ENCODE data around the gene GUCY1A1. TPM values are rescaled to one million over a fixed set of nuclear protein-coding genes. Genes with fewer than 3 reads are reported as not detected.
A peak's percentile ranks its signal among the peaks of the same experiment; 100 is the strongest.

GUCY1A1 gene
- total RNA-seq, 1 donor from 2014 or later = 1.0 TPM

DNA sequence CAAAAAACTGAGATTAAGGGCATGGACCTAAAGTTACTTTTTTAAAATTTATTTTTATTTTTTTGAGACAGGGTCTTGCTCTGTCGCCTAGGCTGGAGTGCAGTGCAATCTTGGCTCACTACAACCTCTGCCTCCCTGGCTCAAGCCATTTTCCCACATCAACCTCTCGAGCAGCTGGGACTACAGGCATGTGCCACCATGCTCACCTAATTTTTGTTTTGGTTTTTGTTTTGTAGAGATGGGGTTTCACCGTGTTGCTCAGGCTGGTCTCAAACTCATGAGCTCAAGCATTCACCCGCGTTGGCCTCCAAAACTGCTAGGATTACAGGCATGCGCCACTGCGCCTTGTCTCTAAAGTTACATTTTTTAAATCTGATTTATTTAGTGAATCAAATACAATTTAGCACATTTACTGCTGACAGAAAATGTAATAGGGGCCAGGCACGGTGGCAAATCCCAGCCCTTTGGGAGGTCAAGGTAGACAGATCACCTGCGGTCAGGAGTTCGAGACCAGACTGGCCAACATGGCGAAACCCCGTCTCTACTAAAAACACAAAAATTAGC, 38.3 kb downstream of the GUCY1A1 start:
- Mint-ChIP-seq H3K36me3 (ENCODE audit: low read depth, unreplicated experiment) (no peaks in the 10 kb centered on the region), H3K4me3 (ENCODE audit: unreplicated experiment) (no peak overlapping the region), H3K4me1 (ENCODE audit: low read depth, unreplicated experiment) (peaks cover 7% of the 10 kb centered on the region), H3K27ac (ENCODE audit: unreplicated experiment) (no peak overlapping the region), H3K9me3 (ENCODE audit: unreplicated experiment) (no peaks in the 10 kb centered on the region), H3K27me3 (ENCODE audit: low read depth, unreplicated experiment) (no peaks in the 10 kb centered on the region)
- H3K9ac ChIP-seq (ENCODE audit: low read length) = no peak overlapping the region
- H4K20me1 ChIP-seq (ENCODE audit: insufficient read depth, low read length) = no peaks in the 10 kb centered on the region
- TF ChIP-seq EZH2 (IDR thresholded peaks at IDR 0.05; ENCODE audit: insufficient read depth, low read length) = no peak
- TF ChIP-seq, protein P1, sequence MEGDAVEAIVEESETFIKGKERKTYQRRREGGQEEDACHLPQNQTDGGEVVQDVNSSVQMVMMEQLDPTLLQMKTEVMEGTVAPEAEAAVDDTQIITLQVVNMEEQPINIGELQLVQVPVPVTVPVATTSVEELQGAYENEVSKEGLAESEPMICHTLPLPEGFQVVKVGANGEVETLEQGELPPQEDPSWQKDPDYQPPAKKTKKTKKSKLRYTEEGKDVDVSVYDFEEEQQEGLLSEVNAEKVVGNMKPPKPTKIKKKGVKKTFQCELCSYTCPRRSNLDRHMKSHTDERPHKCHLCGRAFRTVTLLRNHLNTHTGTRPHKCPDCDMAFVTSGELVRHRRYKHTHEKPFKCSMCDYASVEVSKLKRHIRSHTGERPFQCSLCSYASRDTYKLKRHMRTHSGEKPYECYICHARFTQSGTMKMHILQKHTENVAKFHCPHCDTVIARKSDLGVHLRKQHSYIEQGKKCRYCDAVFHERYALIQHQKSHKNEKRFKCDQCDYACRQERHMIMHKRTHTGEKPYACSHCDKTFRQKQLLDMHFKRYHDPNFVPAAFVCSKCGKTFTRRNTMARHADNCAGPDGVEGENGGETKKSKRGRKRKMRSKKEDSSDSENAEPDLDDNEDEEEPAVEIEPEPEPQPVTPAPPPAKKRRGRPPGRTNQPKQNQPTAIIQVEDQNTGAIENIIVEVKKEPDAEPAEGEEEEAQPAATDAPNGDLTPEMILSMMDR (IDR thresholded peaks at IDR 0.05; ENCODE audit: insufficient read depth, low read depth, low read length) = no peak
- H3K27me3 ChIP-seq (ENCODE audit: insufficient read depth, low read length) = no peaks in the 10 kb centered on the region
- no peak overlapping the region for H3K4me3 ChIP-seq (ENCODE audit: insufficient read depth, low read depth, low read length)
- H3K9me3 ChIP-seq (ENCODE audit: insufficient read depth, low read depth, low read length) = no peaks in the 10 kb centered on the region
- no peak for DNase-seq (ENCODE audit: low read depth)
- peaks cover 2% of the 10 kb centered on the region for H3K4me1 ChIP-seq (ENCODE audit: insufficient read depth, low read length)
- no peak overlapping the region for H2AFZ ChIP-seq (ENCODE audit: low read depth, low read length)
- H3K36me3 ChIP-seq (ENCODE audit: insufficient read depth, low read length) = no peaks in the 10 kb centered on the region
- no peak for FAIRE-seq
- no peaks in the 10 kb centered on the region for H3K79me2 ChIP-seq (ENCODE audit: insufficient read depth, low read length)
- H3K27ac ChIP-seq (ENCODE audit: low read depth, low read length) = no peak overlapping the region
- no peak overlapping the region for H3K4me2 ChIP-seq (ENCODE audit: low read length)

- Mint-ChIP-seq H3K4me1 (ENCODE audit: low read depth, unreplicated experiment) (peaks cover 7% of the 10 kb centered on the region), H3K9me3 (ENCODE audit: unreplicated experiment) (no peaks in the 10 kb centered on the region), H3K36me3 (ENCODE audit: low read depth, unreplicated experiment) (no peaks in the 10 kb centered on the region), H3K27me3 (ENCODE audit: low read depth, unreplicated experiment) (no peaks in the 10 kb centered on the region), H3K27ac (ENCODE audit: unreplicated experiment) (no peak overlapping the region), H3K4me3 (ENCODE audit: unreplicated experiment) (no peak overlapping the region)
- Histone ChIP-seq H4K20me1 (ENCODE audit: insufficient read depth, low read length) (no peaks in the 10 kb centered on the region), H3K9ac (ENCODE audit: low read length) (no peak overlapping the region), H2AFZ (ENCODE audit: low read depth, low read length) (no peak overlapping the region), H3K4me2 (ENCODE audit: low read length) (no peak overlapping the region), H3K9me3 (ENCODE audit: insufficient read depth, low read depth, low read length) (no peaks in the 10 kb centered on the region), H3K79me2 (ENCODE audit: insufficient read depth, low read length) (no peaks in the 10 kb centered on the region), H3K4me3 (ENCODE audit: insufficient read depth, low read depth, low read length) (no peak overlapping the region), H3K4me1 (ENCODE audit: insufficient read depth, low read length) (peaks cover 2% of the 10 kb centered on the region), H3K27ac (ENCODE audit: low read depth, low read length) (no peak overlapping the region), H3K27me3 (ENCODE audit: insufficient read depth, low read length) (no peaks in the 10 kb centered on the region), H3K36me3 (ENCODE audit: insufficient read depth, low read length) (no peaks in the 10 kb centered on the region)
- DNase-seq (ENCODE audit: low read depth) (peak; percentile 83), FAIRE-seq (no peak)
- TF ChIP-seq, protein P1 (IDR thresholded peaks at IDR 0.05; ENCODE audit: insufficient read depth, low read depth, low read length) = no peak
- no peak for TF ChIP-seq EZH2 (IDR thresholded peaks at IDR 0.05; ENCODE audit: insufficient read depth, low read length)
Measured at GRCh38 chr4:155705664-155706063, 39.0 kb downstream of the GUCY1A1 start.

DNA sequence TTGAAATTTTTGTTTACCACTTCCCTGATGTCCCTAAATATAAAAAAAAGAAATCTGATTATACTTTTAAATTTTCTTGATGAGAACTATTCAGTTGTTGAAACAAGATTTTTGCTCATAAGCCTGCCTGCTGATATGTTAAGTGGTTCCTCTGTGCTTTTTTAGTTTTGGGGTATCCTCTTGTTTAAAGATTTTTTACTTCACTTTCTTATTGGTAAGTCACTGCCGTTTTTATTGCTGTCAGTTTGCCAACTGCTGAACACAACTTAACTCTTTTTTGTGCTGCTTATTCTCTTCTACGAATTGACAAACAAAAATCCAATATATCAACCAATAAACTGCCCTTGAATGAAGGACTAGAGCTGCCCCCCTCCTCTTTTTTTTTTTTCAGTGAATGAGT, 39.5 kb downstream of the GUCY1A1 start:
- H3K9me3 ChIP-seq (ENCODE audit: insufficient read depth, low read depth, low read length) = no peaks in the 10 kb centered on the region
- Mint-ChIP-seq H3K4me1 (ENCODE audit: low read depth, unreplicated experiment) (peaks cover 7% of the 10 kb centered on the region), H3K9me3 (ENCODE audit: unreplicated experiment) (no peaks in the 10 kb centered on the region), H3K27me3 (ENCODE audit: low read depth, unreplicated experiment) (no peaks in the 10 kb centered on the region), H3K27ac (ENCODE audit: unreplicated experiment) (no peak overlapping the region), H3K4me3 (ENCODE audit: unreplicated experiment) (no peak overlapping the region), H3K36me3 (ENCODE audit: low read depth, unreplicated experiment) (no peaks in the 10 kb centered on the region)
- FAIRE-seq (no peak), DNase-seq (ENCODE audit: low read depth) (no peak)
- no peaks in the 10 kb centered on the region for H3K27me3 ChIP-seq (ENCODE audit: insufficient read depth, low read length)
- H4K20me1 ChIP-seq (ENCODE audit: insufficient read depth, low read length) = no peaks in the 10 kb centered on the region
- no peaks in the 10 kb centered on the region for H3K36me3 ChIP-seq (ENCODE audit: insufficient read depth, low read length)
- H3K4me2 ChIP-seq (ENCODE audit: low read length) = no peak overlapping the region
- H3K9ac ChIP-seq (ENCODE audit: low read length) = no peak overlapping the region
- H3K4me1 ChIP-seq (ENCODE audit: insufficient read depth, low read length) = peaks cover 2% of the 10 kb centered on the region
- no peak overlapping the region for H3K27ac ChIP-seq (ENCODE audit: low read depth, low read length)
- no peak overlapping the region for H2AFZ ChIP-seq (ENCODE audit: low read depth, low read length)
- TF ChIP-seq EZH2 (IDR thresholded peaks at IDR 0.05; ENCODE audit: insufficient read depth, low read length) = no peak
- TF ChIP-seq, protein P1 (IDR thresholded peaks at IDR 0.05; ENCODE audit: insufficient read depth, low read depth, low read length) = no peak
- no peaks in the 10 kb centered on the region for H3K79me2 ChIP-seq (ENCODE audit: insufficient read depth, low read length)
- no peak overlapping the region for H3K4me3 ChIP-seq (ENCODE audit: insufficient read depth, low read depth, low read length)
